ENCODE data around the gene CACFD1.

DNA sequence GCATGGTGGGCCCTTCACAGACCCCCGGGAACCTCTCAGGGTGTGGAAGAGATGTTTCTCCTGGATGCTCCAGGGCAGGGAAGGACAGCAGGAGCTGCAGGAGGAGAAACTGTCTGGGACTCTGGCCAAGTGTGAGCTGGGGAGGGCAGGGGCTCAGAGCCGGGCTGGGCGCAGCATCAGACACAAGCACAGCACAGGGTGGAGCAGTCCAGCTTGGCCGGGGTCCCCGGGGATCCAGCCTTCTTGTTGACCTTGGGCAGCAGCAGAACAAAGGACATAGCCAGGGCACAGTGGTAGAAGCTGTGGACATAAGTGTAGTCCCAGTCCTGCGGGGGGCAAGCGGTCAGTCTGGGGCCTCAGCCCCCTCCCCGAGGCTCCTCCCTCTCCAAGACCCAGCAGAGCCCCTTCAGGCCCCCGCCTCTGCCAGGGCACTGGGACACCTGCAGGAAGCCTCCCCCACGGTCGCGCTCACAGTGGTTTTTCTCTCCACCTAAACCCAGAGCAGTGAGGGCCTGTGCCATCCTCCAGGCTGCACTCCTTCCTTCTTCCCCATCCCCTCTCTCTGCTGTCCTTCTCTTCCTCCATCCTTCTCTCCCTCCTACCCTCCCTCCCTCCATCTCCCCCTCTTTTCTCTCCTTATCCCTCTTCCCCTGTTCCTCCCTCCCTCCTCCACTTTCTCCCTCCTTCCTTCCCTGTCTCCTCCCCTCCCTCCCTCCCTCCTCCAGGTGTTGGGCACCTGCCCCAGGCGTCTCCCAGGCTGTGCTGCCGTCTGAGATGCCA, 54.9 kb downstream of the CACFD1 start:
- TF ChIP-seq, protein P1, sequence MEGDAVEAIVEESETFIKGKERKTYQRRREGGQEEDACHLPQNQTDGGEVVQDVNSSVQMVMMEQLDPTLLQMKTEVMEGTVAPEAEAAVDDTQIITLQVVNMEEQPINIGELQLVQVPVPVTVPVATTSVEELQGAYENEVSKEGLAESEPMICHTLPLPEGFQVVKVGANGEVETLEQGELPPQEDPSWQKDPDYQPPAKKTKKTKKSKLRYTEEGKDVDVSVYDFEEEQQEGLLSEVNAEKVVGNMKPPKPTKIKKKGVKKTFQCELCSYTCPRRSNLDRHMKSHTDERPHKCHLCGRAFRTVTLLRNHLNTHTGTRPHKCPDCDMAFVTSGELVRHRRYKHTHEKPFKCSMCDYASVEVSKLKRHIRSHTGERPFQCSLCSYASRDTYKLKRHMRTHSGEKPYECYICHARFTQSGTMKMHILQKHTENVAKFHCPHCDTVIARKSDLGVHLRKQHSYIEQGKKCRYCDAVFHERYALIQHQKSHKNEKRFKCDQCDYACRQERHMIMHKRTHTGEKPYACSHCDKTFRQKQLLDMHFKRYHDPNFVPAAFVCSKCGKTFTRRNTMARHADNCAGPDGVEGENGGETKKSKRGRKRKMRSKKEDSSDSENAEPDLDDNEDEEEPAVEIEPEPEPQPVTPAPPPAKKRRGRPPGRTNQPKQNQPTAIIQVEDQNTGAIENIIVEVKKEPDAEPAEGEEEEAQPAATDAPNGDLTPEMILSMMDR (IDR thresholded peaks at IDR 0.05) = no peak
- TF ChIP-seq POLR2A (IDR thresholded peaks at IDR 0.05) = no peak

Data from body of pancreas (tissue), 4 donors.